GM19438 (cell line): ENCODE data around the gene KIF3A.

Source experiments
- ATAC-seq: cut with Tn5 transposase; IDR thresholded peaks from one replicate; pipeline ENCODE4 v1.9.1; 2021; ENCODE audit warnings: low read depth; ENCODE audit not compliant: unreplicated experiment

The KIF3A gene

DNA sequence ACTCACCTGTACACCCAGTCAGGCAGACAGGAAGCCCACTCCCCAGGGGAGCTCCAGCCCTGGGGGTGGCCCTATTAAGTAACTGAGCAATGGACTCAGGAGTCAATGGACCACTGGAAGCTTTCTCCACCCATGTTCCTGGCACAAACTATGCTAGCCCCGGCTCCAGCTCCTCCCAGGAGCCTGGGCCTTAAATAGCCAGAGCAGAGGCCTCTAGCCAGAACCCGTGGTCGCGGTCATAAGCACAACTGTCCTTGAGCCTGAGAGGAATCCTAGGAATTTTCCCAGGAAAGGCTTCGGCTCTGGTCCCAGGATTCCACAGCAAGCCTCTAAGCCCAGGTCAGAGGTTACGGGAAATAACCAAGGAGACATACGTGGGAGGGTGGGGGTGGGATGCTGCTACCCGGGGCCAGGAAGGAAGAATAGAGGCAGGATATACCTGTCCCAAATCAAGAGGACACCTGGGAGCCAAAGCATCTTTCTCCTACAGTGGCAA lies 34.2 kb upstream of the KIF3A start:
- no peak for ATAC-seq

DNA sequence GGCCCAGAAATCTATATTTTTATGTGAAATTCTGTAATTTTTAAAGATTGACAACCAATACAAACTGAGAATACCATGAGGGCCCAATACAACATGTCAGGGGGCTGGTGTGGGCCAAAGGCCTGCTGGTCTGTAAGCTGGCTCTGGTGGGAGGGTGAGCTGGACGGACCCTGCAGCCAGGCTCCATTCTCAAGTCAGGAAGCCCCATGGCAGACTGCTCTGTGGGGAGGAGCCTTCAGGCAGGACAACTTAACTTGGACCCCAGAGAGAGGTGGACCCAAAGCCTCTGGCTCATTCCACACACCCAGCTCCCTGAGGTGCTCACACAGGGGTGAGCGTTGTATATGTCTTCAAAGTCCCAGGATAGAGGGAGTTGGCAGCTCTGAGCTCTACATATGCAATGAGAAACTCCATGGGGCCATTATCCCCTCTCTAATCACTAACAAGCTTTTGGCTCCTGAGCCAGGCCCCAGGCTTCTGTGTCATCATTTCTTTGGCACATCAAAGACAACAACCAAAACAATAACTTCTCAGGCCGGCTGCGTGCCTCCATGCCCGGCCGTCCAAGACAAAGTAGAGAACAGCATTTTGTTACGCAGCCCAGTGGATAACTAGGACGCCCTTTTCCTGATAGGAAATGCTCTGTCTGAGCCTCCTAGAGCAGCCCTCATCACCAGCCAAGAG lies 33.3 kb upstream of the KIF3A start:
- ATAC-seq = no peak

DNA sequence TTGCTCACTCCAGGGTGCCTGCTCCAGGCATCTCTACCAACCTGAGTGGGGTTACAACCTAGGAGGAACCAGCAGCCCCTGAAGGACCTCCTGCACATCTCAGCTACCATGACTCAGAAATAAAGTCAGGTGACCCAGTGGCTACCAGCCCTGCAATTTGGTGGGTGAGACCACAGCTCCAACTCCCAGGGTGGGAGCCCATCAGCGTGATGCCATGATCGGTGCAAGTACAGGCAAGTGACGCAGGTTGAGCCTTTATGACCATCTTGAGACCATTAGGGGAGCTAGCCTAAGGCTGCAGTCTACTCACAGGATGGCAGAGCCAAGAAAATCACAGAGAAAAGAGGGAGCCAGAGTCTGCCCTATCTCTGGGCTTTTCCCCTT lies 31.1 kb upstream of the KIF3A start:
- no peak for ATAC-seq

DNA sequence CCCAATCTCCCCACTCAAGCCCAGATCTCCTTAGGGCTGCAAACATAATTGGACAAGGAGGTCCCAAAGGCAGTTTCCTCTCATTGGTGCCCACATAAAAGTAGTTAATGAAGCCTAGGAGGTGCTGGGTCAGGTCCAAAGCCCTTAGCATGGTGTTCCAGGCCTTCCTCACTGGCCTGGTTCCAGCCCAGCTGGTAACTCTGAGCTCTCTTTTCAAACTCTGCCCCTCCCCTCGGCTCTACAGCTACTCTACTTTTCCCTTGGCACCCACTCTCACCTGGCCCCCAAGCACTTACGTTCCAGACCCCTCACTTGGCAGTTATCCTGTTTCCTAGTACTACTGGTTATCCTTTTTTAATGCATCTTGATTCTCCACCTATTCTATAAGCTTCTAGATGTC lies 29.8 kb upstream of the KIF3A start:
- no peak for ATAC-seq

DNA sequence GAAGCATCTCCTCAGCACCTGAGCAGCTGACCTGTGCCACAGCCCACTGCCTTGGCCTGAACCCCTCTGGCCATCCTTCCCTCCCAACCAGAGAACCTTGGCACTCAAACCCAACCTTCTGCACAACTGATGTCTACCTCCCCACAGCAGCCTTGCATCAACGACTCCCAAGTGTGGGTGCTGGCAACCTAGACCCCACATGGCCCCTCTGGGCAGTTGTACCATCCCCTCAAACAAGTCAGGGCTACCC lies 29.4 kb upstream of the KIF3A start:
- no peak for ATAC-seq

DNA sequence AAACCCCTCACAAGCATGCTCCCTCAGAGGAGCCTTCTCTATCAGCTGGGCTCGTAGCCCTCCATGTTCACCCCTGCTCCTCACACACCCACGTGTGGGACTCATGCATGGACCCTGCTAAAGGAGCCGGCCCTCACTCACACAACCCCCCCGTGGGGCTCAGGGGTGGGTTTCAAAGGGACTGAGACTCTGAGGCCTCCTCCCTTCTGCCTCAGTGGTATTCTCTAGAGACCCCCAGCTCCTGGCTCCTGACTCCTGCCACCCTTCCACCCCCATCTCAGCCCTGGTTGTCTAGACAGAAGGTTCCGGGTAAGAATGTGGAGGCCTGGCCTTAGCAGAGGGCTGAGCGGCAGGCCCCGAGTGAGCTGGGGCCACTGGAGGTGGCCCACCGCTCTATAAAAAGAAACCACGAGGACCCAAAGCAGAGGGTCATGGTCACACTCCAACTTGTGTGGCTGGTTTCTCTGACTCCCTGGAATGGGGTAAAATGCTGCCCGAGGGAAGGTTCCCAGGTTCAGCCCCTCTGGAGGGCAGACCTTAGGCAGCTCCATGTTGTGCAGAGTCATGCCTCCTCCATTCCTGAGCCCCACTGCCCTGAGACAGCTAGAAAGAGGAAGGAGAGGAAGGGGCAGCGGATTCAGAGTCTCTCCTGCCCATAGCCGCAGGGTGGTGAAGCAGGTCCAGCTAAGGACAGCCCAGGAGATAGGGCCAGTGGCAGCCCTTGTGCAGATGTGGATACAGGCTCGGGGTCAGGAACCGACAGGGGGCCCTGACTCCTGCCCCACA lies 28.9 kb upstream of the KIF3A start:
- ATAC-seq = no peak

DNA sequence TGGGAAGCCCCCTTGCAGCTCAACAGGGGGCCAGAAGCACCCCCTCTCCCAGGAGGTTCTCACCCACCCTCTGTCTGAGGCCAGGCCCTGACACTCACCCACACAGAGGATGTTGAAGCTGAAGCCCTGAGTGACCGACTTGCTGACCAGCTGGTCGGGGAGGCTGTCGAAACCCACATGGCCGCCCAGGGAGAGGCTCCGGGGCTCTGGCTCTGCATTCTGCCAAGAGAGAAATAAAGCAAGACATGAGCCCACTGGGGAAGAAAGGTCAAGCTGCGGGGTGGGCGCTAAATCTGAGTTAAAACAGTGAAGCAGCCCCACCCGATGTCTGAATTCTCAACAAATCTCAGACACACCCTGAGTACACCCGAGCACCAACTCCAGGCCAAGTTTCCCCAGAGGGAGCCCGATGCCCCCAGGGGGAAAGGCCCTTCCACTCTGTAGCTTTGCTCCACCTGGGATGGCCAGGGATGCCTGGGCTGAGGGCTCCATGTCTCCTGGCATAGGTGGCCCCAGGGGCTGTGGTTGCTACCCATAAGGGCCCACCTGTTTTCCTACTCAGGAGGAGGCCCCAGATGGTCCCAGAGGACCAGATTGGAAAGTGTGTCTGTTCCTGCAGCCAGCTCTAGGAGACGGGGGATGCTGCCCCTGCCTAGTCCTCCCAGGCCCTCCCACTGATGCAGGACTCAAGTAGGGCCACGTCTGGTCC lies 28.1 kb upstream of the KIF3A start:
- no peak for ATAC-seq

DNA sequence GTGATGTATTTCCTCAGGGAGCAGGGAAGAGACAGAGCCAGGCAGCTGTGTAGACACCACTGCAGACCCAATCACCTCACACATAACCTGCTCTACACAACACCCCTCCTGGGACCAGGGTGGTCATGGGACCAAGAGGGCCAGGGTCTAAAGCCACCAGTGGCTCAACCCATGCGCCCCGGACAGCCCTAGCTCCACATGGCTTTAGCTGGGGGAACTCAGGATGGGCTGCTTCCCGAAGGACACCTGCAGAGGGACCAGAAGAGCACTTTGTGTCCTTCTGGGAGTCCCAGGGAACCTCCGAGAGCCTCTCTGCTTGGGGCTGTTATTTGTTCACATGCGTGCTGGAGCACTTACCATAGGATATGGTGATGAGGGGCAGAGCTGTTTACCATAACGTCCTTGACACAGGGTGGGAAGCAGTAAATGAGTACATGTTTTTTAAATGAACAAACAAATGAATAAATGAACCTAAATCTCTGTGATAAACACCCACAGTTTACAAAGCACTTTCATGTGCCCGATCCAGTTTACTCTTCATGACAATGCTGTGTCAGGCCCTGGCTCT lies 27.4 kb upstream of the KIF3A start:
- no peak for ATAC-seq

DNA sequence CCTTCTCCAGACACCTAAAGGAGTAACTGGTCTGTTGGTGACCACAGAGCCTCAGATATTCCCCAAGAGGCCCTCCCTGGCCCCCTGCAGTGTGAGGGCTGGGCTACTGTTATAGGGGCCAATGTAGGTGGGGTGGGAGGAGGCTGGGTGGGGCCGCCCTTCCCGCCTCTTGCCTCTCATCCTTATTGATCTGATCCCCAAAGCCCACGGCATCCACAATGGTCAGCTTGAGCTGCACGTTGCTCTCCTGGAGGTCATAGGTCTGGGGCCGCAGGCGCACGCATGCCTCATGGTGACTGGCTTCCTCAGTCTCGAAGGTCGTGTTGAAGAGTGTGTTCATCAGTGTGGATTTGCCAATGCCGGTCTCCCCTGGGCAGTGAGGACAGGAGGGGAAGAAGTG lies 26.7 kb upstream of the KIF3A start:
- ATAC-seq = no peak

DNA sequence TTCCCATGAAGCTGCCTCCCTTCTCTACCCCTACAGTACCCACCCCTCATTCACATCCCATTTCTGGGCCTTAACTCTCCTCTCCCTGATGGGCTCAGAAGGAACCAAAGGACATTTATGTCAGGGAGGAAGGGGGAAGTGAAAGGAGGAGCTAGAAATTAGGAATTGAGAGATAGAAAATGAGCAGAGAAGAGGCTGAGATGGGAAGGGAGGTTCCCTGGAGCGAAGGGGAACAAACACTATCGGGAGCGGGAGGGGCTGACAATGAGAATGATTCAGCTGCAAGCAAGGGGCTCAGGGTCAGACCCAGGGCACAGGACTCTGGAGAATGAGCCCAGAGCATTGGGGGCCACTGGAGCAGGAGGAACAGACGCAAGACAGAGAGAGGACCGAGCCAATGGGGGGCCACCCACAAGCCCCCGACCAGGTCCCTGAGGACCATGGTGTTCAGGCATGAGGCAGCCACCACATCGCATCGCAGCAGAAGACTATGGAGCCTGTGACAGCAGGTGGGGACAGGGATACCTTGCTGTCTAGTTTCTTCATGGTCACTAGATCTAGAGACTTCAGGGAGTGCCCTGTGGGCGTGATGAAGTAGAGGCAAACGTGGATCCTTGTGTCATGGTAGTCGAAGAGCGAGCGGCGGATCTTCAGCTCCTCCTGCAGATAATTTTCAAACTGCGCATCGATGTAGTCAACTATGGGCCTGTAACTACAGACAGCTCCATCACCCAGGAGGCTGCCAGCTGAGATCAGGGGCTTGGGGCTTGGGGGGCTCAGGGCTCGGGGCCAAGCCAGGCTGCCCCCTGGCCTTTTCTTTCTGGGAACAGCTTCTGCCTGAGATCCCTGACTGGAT lies 26.1 kb upstream of the KIF3A start:
- ATAC-seq = no peak

DNA sequence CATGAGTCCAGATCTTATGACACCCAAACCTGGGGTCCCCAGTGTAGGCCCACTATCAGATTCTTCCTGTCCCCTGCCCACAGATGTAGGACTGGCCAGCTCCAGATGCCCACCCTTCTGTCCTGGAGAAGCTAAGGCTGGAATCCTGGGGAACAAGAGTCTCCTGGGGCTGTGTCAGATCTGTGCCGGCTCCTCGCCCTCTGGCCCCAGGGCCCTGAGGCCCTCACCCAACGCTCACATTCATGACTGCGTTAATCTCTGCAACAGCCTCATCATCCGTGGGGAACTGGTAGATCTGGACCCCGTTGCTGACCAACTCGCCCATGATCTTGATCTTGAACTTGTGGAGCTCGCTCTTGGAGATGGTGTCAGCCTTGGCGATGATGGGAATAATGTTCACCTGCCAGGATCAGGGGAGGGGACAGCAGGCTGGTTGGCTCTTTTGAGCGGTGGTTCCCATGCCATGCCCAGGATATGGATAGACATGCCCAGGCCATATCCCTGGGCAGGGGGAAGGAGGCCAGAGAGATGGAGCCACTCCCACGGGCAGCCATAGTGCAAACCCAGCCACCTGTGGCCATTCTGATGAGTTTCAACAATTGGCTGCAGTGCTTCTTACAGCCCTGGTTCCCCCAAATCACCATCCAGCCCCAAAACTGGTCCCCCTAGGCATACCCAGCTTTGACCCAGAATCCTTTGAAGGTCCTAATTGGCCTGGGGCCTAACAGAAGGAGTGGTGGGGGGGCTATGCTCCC lies 25.1 kb upstream of the KIF3A start:
- ATAC-seq = no peak

DNA sequence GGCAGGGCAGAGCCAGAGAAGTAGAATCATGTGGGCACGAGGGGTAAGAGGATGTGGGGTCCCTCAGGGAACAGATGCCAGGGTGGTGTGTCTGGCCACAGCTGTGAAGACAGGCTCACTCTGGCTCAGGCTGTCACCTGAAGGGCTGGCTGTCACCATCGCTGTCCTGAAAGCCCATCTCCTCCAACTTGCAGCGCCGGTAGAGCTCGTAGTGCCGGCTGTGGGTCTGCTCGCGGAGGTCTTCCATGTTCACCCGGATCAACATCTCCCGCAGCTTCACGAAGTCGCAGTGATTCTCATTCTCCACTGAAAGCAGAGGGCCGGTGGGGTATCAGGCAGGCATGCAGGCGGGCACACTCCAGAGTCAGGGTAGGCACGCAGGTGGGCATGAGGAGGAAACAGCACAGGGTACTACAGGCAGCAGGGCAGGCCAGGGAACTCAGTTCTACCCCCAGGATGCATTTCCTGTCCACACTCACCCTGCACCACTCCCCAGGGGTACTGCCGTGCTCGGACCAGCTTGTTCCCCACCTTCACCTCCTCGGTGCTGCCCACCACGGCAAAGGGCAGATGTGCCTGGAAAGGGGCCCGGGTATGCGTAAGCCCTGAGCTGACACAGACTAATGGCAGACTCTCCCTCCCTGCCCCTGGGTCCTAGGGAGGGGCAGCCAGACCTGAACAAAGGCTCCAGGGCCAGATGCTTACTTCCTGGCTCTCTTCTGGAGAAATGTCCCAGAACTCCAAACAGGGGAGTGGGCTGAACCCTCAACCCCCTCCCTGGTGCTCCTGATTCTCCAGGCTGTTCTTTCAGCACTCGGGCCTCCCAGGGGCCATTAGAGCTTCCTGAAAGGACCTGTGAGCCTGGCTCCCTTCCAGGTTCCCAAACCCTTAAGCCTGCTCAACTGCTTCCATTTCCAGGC lies 24.2 kb upstream of the KIF3A start:
- no peak for ATAC-seq

DNA sequence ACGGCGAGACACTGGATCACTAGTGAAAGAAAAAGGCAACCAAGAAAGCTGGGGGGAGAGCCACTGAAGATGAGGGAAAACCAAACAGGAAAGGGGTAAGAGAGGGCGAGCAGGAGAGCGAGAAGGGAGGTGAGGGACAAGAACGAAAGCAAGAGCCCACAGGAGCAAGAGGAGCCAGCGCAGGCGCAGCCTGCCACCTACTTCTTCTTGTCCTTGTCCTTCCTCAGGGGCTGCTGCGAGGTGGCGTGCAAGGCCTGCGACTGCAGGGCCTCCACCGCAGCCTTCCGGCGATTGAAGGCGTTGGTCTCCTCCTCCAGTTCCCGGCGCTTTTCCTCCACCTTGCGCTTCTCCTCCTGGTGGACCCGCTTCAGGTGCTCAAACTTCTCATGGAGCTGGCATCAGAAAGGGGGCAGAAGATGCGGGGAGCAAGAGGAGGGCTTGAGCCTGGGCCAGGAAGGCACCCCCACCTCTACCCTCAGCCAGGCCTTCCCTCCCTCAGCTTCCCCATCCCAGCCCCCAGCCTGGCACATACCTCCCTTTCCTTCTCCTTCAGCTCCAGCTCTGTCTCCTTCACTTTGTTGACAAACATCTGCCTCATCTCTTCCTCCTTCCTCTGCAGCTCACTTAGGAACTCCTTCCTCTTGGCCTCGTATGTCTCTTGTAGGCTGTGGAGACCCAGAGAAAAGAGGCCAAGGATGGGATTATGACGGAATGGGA lies 23.4 kb upstream of the KIF3A start:
- no peak for ATAC-seq

DNA sequence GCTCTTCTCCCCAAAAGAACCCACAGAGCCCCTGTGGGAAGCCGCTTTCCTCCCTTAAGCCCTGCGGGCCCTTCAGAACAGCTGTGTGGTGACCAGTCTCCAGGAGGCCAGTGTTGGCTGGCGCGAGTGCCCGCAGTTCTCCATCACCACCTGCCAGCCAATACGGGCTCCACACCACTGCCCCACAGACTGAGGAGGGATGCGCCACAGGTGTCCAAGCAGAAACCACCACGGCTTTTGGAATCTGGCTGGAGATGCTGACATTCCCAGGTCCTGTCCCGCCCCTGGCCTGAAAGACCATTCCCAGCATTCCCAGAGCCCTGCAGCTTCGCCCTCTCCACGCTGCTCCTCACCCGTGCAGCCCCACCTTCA lies 22.7 kb upstream of the KIF3A start:
- ATAC-seq = no peak

DNA sequence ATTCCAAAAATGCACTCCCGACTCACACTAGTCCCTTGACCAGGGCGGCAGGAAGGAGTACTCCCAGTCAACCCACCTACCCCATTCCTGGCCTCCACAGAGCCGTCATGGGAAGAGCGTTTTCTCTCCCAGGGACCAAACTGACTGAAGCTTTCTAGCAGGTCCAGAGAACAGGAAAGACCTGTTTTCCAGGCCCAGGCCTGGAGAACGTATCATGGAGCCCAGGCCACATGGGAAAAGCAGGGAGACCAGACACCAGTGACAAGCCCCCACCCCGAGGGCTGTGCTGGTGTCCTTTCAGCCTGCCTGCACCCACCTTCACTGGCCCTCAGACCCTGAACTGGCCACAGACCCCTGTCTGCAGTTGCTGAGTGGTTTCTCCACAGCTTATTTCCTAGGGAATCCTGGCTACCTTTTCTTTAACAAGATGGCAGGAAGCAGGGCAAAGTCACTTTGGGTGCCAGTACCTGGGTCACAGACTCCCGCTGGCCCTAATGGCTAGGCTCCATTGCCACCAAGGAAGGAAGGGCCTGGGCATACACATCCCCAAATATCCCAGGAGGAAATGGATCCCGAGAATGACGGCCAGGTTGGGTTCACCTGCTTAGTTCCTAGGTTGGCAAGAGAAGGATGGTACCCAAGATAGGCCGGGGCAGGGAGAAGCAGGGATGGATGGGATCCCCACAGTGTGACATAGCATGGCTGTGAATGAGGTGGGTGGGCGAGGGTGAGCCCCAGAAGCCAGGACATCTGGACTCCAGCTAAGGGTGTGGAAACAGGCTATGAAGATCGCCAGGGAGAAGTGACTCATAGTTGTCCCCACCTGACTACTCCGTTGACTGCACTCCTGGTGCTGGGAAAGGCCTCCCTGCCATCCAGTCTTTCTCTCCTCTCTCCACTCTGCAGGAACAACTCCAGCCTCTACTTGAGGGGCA lies 22.0 kb upstream of the KIF3A start:
- ATAC-seq = no peak

DNA sequence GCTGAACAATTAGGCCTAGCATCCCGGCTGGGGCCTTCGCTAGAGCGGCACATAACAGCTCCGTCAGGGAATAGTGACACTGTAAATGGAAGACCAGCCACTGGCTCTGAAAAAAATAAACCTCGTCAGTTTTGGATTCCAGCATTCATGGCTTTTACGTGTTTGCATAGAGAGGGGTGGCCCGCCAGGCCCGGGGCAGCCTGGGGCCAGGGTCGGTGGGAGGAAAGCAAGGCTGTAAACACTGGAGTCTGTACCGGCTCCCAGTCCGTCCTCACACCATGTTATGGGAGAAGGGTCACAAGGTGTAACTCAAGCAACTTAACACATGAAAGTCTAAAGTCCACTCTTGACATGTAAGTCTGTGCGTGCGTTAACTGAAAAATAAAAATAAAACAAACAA lies 21.1 kb upstream of the KIF3A start:
- no peak for ATAC-seq

DNA sequence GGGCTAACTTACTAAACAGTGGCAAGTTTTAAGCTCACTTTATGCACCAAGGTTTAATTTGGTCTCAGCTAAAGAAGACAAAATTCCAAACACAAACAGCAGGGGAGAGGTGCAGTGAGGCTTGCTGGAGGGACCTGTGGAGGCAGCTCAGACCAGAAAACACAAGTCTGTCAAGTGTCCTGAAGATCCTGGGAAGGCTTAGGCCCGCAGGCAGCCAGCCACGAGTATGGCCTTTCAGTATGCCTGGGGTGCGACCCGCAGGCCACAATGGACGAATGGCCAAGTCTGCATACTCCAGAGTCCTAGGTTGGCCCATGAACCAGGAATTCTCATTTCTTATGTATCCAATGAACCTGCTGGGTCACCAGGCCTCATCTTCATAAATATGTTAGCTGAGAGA lies 19.2 kb upstream of the KIF3A start:
- ATAC-seq = no peak
